ENCODE measurements around the gene LAMC3.

LAMC3 gene

DNA sequence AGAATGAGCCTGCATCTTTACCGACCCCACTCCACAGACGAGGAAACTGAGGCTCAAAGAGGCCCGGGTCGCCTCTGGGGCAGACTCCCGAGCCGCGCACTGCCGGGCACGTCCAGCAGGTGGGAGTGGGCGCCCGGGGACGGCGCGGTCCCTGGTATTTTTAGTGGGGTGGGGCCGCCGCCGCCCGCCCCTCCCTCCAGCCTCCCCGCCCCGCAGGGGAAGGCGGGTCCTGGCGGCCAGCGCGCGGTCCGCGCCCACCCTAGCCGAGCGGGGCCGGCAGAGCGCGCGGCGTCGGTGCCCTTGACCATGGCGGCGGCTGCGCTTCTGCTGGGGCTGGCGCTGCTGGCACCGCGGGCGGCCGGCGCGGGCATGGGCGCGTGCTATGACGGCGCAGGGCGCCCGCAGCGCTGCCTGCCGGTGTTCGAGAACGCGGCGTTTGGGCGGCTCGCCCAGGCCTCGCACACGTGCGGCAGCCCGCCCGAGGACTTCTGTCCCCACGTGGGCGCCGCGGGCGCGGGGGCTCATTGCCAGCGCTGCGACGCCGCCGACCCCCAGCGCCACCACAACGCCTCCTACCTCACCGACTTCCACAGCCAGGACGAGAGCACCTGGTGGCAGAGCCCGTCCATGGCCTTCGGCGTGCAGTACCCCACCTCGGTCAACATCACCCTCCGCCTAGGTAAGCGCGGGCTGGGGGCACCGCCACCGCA, at the start of gene LAMC3:
TSS of gene LAMC3 (plus strand) at position 266 of the 710 bp plus-strand sequence. CDS start at position 307, 41 bp downstream.
- no peak for DNase-seq (ENCODE audit: low read depth in 1 of 2, low spot score in 1 of 2)

DNA sequence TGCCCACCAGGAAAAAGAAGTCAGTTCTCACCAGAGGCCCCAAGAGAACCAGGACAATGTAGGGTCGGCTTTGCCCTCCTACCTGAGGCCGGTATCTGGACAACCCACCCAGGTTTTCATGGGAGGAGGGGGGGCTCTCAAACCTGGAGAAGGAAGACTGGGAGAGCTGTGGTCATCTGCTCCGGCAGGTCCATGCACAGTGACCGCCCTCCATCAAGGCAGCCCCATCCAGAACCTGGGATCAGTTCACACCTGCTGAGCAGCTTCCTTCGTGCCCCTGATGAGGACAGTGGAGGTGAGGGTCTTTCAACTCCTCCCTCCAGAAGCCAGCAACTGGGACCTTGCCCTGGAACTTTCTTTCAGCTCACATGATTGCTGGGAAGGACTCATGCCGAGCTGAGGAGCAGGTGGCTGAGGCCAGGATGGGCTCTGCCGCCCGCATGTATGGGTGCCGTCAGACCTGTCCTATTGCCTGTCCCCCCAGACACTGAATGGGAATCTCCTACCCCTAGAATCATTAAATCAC, 49.1 kb upstream of the LAMC3 start:
- no peak for DNase-seq (ENCODE audit: low read depth in 1 of 2, low spot score in 1 of 2)

DNA sequence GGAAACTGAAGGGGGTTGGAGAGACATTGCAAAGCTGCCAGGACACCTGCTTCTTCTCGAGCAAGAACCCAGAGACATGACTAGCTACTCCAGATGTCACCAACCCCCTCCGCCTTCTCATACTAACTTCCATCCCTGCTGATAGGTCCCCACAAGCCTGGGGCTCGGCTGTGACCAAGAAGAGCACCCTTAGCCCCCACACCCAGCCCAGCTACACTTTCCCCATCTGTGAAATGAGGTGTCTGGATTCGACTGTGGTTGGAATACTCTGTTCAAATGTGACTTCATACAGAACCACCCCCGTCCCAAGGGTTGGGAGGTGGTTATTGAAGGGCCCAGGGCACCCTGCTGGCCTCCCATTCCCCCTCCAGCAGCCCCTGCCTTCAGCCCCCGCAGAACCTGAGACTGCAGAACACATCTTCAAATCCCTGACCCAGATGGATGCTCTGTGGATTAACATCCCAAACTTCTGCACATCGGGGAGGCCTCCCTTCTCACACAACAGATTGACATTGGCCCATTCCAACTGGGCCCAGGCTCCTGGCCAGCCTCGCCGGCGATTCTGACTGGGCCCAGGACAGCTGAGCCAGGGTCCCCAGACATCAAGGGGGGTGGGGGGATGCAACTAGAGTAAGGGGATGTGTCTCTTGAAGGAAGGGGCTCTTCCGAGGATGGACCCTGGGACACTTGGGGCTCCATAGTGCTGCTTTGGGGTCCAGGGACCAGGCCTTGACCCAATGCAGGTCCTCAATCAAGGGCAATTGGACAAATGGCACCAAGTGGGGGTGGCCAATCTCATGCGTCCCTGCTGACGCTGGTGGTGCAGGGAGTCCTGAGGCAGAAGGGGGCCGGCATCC, 48.2 kb upstream of the LAMC3 start:
- no peak for DNase-seq (ENCODE audit: low read depth in 1 of 2, low spot score in 1 of 2)

DNA sequence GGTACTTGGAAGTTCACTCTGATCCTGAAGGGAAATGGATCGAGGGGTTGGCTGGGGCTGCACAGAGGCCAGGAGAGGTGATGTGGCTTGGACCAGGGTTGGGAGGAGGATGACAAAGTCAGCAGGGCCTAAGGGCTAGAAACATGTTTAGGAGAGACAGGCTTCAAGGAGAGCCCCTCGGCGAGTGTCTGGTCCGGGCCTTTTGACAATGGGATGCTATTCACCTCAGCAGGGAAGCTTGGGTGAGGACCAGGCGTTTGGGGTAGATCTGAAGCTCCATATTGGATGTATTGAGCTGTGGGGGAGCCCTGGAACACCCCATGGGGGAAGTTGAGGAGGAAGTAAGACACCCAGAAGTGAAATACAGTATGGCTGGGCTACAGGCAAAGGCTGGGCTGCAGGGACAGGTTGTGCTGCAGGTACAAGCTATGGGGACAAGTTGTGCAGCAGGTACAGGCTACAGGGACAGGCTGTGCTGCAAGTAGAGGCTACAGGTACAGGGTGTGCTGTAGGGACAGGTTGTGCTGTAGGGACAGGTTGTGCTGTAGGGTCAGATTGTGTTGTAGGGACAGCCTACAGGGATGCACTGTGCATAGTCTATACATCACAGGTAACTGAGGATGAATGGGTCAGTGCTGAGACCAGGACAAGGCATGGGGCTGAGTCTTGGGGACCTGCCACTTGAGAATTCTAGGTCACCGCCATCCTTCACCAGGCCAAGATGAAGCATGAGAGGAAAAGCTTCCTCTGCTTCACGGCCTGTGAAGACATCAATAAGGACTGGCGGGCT, 47.3 kb upstream of the LAMC3 start:
- no peak for DNase-seq (ENCODE audit: low read depth in 1 of 2, low spot score in 1 of 2)

DNA sequence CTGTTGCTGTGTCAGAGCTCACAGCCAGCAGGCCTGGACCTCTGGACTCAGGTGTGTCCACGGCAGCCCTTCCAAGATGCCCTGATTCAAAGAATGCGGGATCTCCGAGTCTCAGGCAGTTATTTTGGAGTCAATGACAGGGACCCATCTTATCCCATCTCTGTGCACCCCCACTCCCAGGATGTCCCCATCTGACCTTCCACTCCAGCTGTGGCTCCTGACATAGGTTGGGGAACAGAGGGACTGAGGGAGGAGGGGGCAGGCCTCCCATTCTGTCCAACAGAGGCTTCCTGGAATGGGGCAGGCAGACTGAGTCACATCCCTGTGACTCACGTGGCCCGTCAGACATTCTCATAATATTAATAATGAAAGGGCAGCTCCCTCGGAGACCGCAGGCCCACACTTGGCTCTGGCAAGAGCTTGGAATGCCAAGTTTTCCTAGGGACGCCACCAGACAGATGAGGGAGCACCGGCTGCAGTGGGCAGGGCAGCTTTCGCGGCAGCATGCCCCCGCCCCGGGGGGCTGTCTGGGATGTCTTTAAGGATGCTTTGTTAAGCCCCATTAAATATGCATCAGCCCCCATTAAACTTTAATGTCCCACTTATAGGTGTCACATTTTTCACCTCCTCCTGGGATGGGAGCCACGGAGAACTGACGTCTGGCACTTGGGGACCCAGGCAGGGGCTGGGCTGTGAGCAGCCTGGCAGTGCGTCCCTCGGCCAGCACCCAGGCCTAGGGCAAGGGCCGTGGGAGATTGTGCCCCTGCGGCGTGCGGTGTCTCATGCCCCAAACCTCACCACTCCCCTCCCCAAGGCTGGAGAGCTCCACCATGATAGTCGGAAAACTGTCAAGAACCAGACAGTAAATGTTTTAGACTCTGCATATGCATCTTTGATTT, 46.3 kb upstream of the LAMC3 start:
- no peak for DNase-seq (ENCODE audit: low read depth in 1 of 2, low spot score in 1 of 2)

DNA sequence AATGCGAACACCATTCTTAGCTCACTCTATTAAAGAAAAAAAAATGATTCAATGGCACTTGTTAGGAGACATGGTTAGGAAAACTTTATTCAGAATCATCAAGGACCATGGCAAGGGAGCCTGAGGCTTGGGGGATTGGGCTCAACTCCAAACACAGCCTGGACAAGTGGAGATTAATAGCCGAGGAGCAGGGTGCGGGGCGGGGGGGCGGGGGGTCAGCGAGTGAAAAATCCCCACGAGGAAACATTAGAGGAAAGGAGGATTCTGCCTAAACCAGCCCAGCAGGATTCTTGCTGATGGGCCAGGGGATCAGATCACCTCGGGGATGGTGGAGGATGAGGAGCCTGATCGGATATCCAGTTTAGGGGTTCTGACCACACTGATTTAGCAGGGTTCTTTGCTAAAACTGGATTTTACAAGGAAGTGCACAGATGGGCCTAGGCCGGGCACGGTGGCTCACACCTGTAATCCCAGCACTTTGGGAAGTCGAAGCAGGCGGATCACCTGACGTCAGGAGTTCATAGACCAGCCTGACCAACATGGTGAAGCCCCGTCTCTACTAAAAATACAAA, 45.6 kb upstream of the LAMC3 start:
- no peak for DNase-seq (ENCODE audit: low read depth in 1 of 2, low spot score in 1 of 2)

DNA sequence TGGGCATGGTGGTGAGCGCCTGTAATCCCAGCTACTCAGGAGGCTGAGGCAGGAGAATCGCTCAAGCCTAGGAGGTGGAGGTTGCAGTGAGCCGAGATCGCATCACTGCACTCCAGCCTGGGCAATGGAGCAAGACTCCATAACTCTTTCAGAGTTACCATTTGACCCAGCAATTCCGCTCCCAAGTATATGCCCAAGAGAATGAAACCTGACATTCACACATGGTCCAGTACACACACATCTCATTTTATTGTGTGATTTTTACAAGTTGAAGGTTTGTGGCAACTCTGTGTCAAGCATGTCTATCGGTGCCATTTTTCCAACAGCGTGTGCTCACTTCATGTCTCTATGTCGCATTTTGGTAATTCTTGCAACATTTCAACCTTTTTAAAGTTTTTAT, 45.1 kb upstream of the LAMC3 start:
- no peak for DNase-seq (ENCODE audit: low read depth in 1 of 2, low spot score in 1 of 2)

DNA sequence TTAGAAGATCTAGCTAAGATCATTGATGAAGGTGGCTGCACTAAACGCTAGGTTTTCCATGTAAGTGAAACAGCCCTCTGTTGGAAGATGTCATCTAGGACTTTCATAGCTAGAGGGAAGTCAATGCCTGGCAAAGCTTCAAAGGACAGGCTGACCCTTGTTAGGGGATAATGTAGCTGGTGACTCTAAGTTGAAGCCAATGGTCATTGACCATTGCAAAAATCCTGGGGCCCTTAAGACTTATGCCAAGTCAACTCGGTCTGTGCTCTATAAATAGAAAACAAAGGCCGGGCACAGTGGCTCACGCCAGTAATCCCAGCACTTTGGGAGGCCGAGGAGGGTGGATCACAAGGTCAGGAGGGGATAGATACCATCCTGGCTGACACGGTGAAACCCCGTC, 43.3 kb upstream of the LAMC3 start:
- DNase-seq (ENCODE audit: low read depth in 1 of 2, low spot score in 1 of 2), result no peak

DNA sequence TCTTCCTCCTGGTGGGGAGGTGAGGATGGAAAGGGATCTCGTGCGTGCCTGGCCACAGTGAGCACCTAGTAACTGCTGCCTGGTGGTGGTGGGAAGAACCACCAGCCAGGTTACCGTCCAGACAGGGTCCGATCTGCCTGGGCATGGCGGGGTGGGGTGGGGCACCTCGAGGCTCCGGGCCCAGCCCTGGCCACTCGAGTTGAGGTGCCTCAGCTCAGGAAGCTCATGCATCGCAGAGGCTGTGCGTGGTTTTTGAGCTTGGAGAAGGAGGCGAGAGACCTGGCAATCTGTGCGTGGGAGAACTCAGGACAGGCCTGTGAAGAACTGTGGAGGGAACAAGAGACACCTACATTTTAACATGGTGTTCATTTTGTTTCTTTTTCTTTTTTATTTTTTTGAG, 38.9 kb upstream of the LAMC3 start:
- no peak for DNase-seq (ENCODE audit: low read depth in 1 of 2, low spot score in 1 of 2)

DNA sequence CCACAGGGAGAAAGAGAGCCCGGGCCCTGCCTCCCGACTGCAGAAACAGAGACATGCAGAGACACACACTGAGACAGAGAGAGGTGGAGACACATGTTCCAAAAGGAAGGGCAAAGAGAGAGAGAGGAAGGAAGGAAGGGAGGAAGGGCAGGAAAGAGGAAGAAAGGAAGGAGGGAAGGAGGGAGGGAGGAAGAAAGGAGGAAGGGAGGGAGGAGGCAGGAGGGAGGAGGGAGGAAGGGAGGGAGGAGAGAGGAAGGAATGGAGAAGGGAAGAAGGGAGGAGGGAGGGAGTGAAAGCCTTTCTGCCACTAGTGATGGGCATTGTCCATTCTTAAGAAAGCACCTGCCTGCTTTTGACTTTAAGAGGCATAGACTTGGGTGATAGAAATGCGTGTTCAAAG, 38.1 kb upstream of the LAMC3 start:
- DNase-seq (ENCODE audit: low read depth in 1 of 2, low spot score in 1 of 2), result no peak

DNA sequence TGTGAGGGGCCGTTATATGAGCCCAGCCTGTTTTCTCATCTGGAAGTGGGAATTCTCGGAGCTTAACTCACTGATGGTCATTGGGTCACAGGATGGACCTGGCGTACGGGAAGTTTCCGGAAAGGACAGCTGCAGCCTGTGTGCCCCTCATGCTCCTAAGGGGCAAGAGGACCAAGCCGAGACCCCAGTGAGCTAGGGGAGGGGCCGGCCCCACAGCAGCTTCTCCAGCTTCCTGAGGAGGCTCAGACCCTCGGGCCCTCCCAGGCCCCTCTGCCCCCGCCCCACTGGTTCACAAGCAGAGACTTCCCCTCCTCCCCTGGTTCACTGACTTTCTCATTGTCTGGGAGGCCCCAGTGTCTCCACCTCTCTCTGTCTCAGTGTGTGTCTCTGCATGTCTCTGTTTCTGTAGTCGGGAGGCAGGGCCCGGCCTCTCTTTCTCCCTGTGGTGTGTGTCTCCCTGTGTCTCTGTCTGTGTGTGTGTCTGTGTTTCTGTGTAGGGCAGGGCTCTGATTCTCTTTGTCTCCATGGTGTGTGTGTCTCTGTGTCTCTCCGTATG, 37.6 kb upstream of the LAMC3 start:
- DNase-seq (ENCODE audit: low read depth in 1 of 2, low spot score in 1 of 2), result no peak

DNA sequence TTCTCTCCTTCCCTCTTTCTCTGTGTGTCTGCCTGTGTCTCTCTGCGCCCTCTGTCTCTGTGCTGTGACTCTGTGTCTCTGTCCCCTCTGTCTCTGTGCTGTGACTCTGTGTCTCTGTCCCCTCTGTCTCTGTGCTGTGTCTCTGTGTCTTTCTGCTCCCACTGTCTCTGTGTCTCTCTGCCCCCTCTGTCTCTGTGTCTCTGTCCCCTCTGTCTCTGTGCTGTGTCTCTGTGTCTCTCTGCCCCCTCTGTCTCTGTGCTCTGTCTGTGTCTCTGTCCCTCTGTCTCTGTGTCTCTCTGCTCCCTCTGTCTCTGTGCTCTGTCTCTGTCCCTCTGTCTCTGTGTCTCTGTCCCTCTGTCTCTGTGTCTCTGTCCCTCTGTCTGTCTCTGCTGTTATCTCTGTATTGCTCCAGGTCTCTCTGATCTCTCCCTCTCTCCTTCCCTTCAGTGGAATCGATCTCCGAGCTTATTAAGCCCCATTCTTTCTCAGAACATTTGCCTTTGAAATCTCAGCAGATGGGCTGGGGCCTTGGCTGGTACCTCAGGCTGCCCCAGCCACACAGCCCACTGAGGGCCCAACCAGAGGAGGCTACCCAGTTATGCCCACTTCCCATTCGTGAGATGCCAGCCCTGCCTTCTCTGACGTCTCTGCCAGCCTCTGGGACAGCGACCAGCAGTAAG, 36.6 kb upstream of the LAMC3 start:
- DNase-seq (ENCODE audit: low read depth in 1 of 2, low spot score in 1 of 2), result no peak

DNA sequence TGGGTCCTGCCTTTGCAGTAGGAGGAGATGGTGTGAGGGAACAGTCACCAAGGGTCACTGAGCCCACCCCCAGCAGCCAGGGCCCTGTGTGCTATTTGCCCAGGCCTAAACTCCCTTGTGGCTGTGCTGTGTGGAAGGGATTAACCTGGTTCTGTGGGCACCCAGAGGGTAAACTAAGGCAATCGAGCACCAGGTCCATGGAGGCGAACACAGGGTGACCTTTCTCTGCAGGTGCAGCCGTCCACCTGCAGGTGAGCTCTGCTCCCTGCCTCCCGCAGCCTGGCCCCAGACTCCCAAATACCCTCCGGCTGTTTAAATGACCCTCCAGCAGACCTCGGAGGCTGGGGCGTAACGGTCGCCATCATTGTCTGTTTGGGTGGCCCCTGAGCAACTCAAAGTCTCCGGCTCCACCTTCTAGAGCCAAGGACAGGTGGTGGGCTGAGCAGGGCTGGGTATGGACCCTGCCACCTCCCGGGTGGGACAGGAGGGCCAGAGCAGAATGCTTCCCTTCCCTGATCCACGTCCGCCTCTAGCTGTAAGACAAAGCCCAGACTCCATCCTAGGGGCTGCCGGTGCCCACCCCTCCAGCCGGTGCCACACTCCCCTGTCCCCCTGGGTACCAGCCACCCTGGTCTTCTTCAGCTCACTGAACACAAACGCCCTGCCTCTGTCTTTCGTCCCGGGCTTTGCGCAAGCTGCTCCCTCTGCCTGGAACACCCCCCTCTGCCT, 35.9 kb upstream of the LAMC3 start:
- no peak for DNase-seq (ENCODE audit: low read depth in 1 of 2, low spot score in 1 of 2)

DNA sequence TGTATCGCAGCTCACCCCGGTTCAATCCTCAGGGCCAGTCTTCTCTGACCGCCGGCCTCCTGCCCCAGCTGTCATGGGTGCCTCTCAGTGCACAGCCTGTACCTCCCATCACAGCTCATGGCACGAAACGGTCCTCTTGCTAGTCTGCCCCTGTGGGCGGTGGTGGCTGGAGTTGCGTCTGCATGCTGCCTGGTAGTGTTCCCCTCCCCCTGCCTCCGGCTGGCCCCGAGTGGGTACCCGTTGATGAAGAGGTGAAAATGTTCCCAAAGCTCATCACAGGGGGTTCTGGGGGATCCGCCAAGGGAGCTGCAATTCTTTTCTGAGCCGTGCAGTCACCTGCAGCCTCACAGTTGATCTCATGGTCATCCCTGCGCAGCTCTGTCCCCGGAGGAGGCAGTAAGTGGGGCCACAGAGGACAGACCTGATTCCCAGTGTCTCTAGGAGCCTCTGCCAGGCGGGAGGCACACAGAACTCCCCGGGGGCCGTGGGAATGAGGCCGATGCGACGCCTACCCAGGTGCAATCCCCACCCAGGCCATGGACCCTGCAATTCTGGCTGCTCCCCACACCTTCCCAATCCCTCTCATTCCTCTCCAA, 35.2 kb upstream of the LAMC3 start:
- DNase-seq (ENCODE audit: low read depth in 1 of 2, low spot score in 1 of 2), result no peak

DNA sequence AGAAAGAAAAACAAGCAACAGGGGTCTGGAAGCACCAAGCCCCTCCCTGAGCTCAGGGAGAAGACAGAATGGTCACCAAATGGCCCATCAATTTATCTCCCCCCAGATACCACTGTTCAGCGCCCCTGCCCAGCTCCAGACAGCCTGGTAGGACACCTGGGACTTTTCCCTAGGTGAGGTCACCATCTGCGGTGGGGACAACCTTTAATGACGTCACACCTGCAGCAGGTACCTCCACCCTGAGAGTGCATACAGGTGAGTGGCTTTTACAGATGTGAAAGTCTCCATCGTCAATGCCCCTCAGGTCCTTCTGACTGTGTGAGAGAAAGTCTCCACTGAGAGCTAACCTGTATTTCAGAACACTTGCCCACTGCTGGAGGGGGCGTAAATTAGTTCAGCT, 34.3 kb upstream of the LAMC3 start:
- DNase-seq (ENCODE audit: low read depth in 1 of 2, low spot score in 1 of 2), result no peak

DNA sequence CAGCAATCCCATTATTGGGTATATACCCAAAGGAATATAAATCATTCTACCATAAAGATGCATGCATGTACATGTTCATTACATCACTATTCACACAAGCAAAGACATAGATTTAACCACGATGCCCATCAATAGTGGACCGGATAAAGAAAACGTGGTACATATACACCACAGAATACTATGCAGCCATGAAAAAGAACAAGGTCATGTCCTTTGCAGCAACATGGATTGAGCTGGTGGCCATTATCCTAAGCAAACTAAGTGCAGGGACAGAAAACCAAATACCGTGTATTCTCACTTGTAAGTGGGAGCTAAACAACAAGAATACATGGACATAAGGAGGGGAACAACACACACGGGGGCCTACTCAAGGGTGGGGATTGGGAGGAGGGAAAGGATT, 33.8 kb upstream of the LAMC3 start:
- DNase-seq (ENCODE audit: low read depth in 1 of 2, low spot score in 1 of 2), result no peak

DNA sequence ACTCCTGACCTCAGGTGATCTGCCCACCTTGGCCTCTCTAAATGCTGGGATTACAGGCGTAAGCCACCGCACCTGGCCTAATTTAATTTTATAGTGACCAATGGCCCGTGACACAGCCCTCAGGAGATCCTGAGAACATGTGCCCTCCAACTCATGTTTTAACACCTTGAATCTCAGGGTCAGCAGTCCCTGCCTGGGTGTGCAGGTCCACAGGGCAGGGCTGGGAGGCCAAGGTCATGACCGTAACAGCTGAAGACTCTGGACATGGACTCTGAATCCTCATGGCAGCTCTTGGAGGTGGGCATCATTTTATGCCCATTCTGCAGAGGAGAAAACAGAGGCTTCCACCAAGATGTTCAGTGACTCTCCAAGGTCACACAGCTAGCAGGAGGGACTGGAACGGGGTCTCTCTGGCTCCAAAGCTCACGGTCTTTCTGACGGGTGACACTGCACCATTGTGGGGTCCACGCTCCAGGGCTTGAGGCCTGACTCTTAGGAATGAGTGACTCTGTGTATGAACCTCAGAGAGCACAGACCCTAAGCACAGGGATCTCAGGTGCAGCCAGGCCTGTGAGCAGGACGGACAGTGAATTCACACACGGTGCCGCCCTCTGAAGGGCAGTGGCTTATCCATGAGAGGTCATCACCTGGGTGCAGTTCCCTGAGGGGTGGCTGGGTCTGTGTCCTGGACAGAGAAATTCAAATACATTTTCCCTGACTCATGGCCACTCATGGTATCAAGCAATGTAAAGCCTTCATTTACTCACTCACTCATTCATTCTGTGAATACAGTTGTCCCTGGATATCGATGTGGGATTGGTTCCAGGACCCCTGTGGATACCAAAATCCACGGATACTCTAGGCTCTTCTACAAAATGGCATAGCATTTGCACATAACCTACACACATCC, 32.8 kb upstream of the LAMC3 start:
- DNase-seq (ENCODE audit: low read depth in 1 of 2, low spot score in 1 of 2), result no peak

Measured in activated CD4-positive, alpha-beta T cell treated with anti-CD3 and anti-CD28 coated beads, Interleukin-2, amount 50 U/mL, for 24 hours (primary cell).